Gastrocnemius medialis (tissue), 4 donors: ENCODE results near the gene ARHGAP26.

Experiments used
- CTCF ChIP-seq, 5 experiments: fragments of 450-650 bp in 3 of 5; fragments of 200-600 bp in 2 of 5; sonication (generic) in 2 of 5; IDR thresholded peaks in 4 of 5; conservative IDR thresholded peaks in 1 of 5; 1 replicate in 4 of 5; 2 replicates in 1 of 5; pipeline ENCODE4 v1.5.1; 2016 to 2019; ENCODE audit warnings: antibody characterized with exemption in 5 of 5, mild to moderate bottlenecking in 3 of 5, moderate library complexity in 3 of 5
- POLR2A ChIP-seq, 2 donors: fragments of 450-650 bp; IDR thresholded peaks; one replicate each; pipeline ENCODE4 v1.6.1; 2017; ENCODE audit warnings: antibody characterized with exemption in 2 of 2, mild to moderate bottlenecking in 2 of 2, moderate library complexity in 2 of 2

- TF ChIP-seq CTCF (IDR thresholded peaks at IDR 0.05 in 4 of 5, conservative IDR thresholded peaks at IDR 0.05 in 1 of 5), result no peak
- TF ChIP-seq POLR2A (IDR thresholded peaks at IDR 0.05), result no peak
These were observed 63.6 kb downstream of the ARHGAP26 start for GRCh38 chr5:142833517-142834449.
